ENCODE data around the gene HSPA1B.

DNA sequence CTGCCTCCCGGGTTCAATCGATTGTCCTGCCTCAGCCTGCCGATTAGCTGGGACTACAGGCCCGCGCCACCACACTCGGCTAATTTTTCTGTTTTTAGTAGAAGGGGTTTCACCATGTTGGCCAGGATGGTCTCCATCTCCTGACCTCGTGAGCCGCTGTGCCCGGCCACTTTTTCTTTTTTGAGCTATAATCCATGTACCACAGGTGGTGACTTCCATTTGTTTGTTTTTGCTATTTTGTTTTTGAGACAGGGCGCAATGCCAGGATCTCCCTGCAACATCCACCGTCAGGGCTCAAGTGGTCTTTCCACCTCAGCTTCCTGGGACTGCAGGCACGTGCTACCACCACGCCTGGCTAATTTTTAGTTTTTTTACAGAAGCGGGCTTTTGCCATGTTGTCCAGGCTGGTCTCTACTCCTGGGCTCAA is 8.5 kb downstream of the HSPA1B start:
- TF ChIP-seq, protein P1, sequence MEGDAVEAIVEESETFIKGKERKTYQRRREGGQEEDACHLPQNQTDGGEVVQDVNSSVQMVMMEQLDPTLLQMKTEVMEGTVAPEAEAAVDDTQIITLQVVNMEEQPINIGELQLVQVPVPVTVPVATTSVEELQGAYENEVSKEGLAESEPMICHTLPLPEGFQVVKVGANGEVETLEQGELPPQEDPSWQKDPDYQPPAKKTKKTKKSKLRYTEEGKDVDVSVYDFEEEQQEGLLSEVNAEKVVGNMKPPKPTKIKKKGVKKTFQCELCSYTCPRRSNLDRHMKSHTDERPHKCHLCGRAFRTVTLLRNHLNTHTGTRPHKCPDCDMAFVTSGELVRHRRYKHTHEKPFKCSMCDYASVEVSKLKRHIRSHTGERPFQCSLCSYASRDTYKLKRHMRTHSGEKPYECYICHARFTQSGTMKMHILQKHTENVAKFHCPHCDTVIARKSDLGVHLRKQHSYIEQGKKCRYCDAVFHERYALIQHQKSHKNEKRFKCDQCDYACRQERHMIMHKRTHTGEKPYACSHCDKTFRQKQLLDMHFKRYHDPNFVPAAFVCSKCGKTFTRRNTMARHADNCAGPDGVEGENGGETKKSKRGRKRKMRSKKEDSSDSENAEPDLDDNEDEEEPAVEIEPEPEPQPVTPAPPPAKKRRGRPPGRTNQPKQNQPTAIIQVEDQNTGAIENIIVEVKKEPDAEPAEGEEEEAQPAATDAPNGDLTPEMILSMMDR (conservative IDR thresholded peaks at IDR 0.05; ENCODE audit: low read length) = no peak
- no peak for TF ChIP-seq EZH2phosphoT487 (IDR thresholded peaks at IDR 0.05; ENCODE audit: borderline replicate concordance, low read depth, low read length)

Measured in OCI-LY7 (cell line).